GM18858 (cell line): ENCODE results near the gene EGLN3.

Source experiments
- ATAC-seq: cut with Tn5 transposase; IDR thresholded peaks from one replicate; pipeline ENCODE4 v1.9.1; 2021; ENCODE audit not compliant: unreplicated experiment

EGLN3 gene

GRCh38 chr14:33915682-33916081, 35.2 kb downstream of the EGLN3 start:
- ATAC-seq = no peak

- no peak for ATAC-seq
These were observed 36.0 kb downstream of the EGLN3 start for GRCh38 chr14:33914676-33915516.

GRCh38 chr14:33911046-33911445, 39.8 kb downstream of the EGLN3 start:
- no peak for ATAC-seq

- no peak for ATAC-seq
These were observed 40.4 kb downstream of the EGLN3 start for GRCh38 chr14:33910435-33910834.

- ATAC-seq = no peak
These were observed 41.3 kb downstream of the EGLN3 start for GRCh38 chr14:33909380-33910084.

- ATAC-seq = no peak
These were observed 42.2 kb downstream of the EGLN3 start for GRCh38 chr14:33908540-33909223.

GRCh38 chr14:33906968-33907367, 43.9 kb downstream of the EGLN3 start:
- no peak for ATAC-seq

- ATAC-seq = no peak
These were observed 46.3 kb downstream of the EGLN3 start for GRCh38 chr14:33904609-33905008.

- ATAC-seq = no peak
These were observed 47.5 kb downstream of the EGLN3 start for GRCh38 chr14:33903369-33903768.

GRCh38 chr14:33902363-33902762, 48.5 kb downstream of the EGLN3 start:
- no peak for ATAC-seq

- ATAC-seq = no peak
These were observed 49.3 kb downstream of the EGLN3 start for GRCh38 chr14:33901426-33902155.

- no peak for ATAC-seq
These were observed 50.2 kb downstream of the EGLN3 start for GRCh38 chr14:33900706-33901105.

- no peak for ATAC-seq
These were observed 51.0 kb downstream of the EGLN3 start for GRCh38 chr14:33899723-33900341.

GRCh38 chr14:33897878-33898535, 52.9 kb downstream of the EGLN3 start:
- no peak for ATAC-seq

GRCh38 chr14:33897382-33897781, 53.5 kb downstream of the EGLN3 start:
- ATAC-seq = no peak

- no peak for ATAC-seq
These were observed 56.5 kb downstream of the EGLN3 start for GRCh38 chr14:33894339-33894738.

GRCh38 chr14:33891700-33892099, 59.2 kb downstream of the EGLN3 start:
- ATAC-seq = no peak

- ATAC-seq = no peak
These were observed 66.0 kb downstream of the EGLN3 start for GRCh38 chr14:33884916-33885315.

GRCh38 chr14:33880330-33880729, 70.5 kb downstream of the EGLN3 start:
- ATAC-seq = no peak

GRCh38 chr14:33879684-33880286, 71.1 kb downstream of the EGLN3 start:
- ATAC-seq = peak; percentile 71
